GM18519 (cell line): ENCODE data around the gene PGM5.
"Not testable (repeated sequence)": the region's sequence is repeated elsewhere in the genome, so short reads cannot be mapped to it uniquely, and the experiment has no call there.

Experiments used
- ATAC-seq: cut with Tn5 transposase; IDR thresholded peaks from one replicate; pipeline ENCODE4 v1.9.1; 2021; ENCODE audit warnings: mild to moderate bottlenecking, moderate library complexity; ENCODE audit not compliant: unreplicated experiment, low FRiP score

The PGM5 gene

GRCh38 chr9:68356380-68357118, at the start of gene PGM5:
PGM5 (plus strand) TSS chr9:68356611; CDS start chr9:68357128, 517 bp downstream.
- ATAC-seq: not testable (repeated sequence)

GRCh38 chr9:68307127-68307526, 49.3 kb upstream of the PGM5 start:
- not testable (repeated sequence) for ATAC-seq

GRCh38 chr9:68307654-68308053, 48.8 kb upstream of the PGM5 start:
- not testable (repeated sequence) for ATAC-seq

GRCh38 chr9:68311208-68311607, 45.2 kb upstream of the PGM5 start:
- ATAC-seq: not testable (repeated sequence)

- not testable (repeated sequence) for ATAC-seq
Measured at GRCh38 chr9:68318209-68318608, 38.2 kb upstream of the PGM5 start.

- ATAC-seq: not testable (repeated sequence)
Measured at GRCh38 chr9:68323749-68324148, 32.7 kb upstream of the PGM5 start.

- not testable (repeated sequence) for ATAC-seq
Measured at GRCh38 chr9:68324518-68324917, 31.9 kb upstream of the PGM5 start.

GRCh38 chr9:68329106-68329505, 27.3 kb upstream of the PGM5 start:
- ATAC-seq: not testable (repeated sequence)

- not testable (repeated sequence) for ATAC-seq
Measured at GRCh38 chr9:68330531-68331173, 25.8 kb upstream of the PGM5 start.

GRCh38 chr9:68332122-68332521, 24.3 kb upstream of the PGM5 start:
- not testable (repeated sequence) for ATAC-seq

- ATAC-seq: not testable (repeated sequence)
Measured at GRCh38 chr9:68335935-68336334, 20.5 kb upstream of the PGM5 start.

- not testable (repeated sequence) for ATAC-seq
Measured at GRCh38 chr9:68336639-68337339, 19.6 kb upstream of the PGM5 start.

- not testable (repeated sequence) for ATAC-seq
Measured at GRCh38 chr9:68338000-68338399, 18.4 kb upstream of the PGM5 start.

GRCh38 chr9:68342265-68343025, 14.0 kb upstream of the PGM5 start:
- ATAC-seq: peak; percentile 84

- ATAC-seq: not testable (repeated sequence)
Measured at GRCh38 chr9:68343242-68343641, 13.2 kb upstream of the PGM5 start.

- not testable (repeated sequence) for ATAC-seq
Measured at GRCh38 chr9:68343992-68344391, 12.4 kb upstream of the PGM5 start.

GRCh38 chr9:68351689-68352088, 4.7 kb upstream of the PGM5 start:
- ATAC-seq: not testable (repeated sequence)

- ATAC-seq: not testable (repeated sequence)
Measured at GRCh38 chr9:68355993-68356379, 425 bp upstream of the PGM5 start.

- ATAC-seq: not testable (repeated sequence)
Measured at GRCh38 chr9:68357119-68357714, 806 bp downstream of the PGM5 start.

GRCh38 chr9:68366933-68367547, 10.6 kb downstream of the PGM5 start:
- ATAC-seq: not testable (repeated sequence)
